Suppressor macrophage treated with lipopolysaccharide for 1 hour (primary cell): Measurements from ENCODE around the gene MBNL3.
"Not testable (repeated sequence)": the region's sequence is repeated elsewhere in the genome, so short reads cannot be mapped to it uniquely, and the experiment has no call there.

Experiments
- DNase-seq, 3 donors: peaks; one replicate each; pipeline ENCODE4 v3.0.0-alpha.2; 2020 to 2022

The MBNL3 gene

DNA sequence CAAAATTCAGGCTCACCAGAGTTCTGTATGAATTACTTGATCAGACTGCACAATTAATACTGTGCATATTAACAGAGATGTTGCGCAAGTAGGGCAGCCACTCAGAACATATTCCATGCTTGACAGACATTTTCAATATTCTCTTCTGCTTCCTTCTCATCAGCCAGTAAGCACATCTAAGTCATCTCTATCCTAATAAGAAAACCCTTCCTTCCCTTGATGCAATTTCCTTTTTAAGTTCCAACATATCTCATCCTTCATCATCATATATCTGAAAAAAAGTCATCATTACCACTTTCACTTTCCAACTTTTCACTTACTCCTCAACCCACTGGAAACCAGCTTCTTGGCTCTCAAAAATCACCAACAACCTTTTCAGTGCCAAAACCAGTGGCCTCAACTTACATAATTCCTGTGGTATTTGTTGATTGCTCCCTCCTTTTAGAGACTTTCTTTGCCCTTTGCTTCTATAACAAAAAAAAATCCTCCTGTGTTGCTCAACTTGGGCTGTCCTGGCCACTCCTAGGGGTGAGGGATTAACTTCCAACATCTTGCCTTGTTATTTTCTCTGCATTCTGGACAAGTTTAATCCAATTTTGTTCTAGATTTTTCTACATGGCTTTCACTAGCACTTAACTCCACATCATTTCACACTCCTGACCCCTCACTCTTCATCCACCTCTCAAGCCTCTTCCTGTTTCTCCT is 14.1 kb downstream of the MBNL3 start:
- DNase-seq, result peak; percentile 9 to 69 (median 42)

DNA sequence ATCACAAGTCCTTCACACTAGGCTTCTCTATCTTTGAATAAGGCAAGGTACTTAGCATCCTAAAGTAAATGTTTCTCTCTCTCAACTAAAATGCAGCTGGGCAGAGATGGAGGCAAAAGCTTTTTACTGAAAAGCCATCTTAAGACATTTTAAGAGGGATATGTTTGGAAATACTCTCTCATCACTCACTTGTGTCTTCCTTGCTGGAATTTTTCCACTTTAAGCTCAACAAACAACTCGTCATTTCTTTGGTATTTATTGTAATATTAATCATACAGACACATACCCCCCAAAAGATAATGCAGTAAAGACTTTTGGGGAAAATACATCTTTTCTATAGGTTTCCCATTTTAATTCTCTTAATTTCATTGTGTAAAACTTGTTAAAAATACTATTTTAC is 16.4 kb downstream of the MBNL3 start:
- DNase-seq, result no peak

DNA sequence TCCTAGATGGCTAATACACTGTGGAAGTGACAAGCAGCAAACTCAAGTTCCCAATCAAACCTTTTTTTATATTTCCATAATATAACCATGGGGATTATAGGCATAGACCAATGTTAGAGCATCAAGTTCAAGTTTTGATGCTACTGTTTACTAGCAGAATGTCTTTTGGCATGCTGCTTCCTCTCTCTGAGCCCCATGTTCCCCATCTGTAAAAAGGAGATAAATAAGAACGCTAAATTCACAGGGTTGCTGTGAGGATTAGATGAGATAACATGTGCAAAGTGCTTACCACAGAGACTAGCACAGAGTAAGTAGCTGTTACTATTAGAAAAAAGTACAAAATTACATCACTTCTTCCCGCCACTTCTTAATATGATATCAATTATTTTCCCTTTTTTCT is 18.0 kb downstream of the MBNL3 start:
- no peak for DNase-seq

DNA sequence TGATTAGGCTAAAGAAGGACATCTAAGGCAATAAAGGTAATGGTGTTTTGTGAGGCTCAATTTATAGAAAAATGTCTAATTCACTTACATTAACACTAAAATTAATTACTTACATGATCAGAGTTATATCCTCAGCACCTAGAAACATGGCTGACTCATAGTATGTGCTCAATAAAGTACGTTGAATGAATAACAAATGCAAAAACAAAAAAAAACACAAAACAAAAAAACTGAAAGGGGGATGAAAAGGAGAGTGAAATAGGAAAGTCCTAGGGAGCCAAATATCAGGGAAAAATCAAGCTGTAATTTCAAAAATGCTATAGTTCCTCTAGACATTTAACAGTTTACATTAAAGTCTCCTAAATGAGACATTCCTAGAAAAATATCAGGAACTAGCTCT is 18.7 kb downstream of the MBNL3 start:
- DNase-seq, result no peak

DNA sequence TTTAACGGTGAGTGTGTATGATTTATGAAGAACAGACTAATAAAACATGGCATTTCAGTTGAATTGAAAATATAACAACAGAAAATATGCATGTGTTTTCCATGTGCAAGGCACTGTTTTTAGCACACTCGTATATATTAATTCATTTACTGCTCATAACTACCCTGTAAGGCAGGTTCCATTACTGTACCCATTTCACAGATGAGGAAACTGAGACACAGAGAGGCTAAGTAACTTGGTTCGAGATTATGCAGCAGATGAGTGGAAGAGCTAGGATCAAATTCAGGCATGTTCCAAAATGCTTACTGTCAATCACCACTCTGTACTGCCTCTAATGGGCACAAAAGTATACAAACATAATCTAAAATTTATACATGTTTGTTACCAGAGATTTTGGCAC is 20.4 kb downstream of the MBNL3 start:
- DNase-seq, result no peak

DNA sequence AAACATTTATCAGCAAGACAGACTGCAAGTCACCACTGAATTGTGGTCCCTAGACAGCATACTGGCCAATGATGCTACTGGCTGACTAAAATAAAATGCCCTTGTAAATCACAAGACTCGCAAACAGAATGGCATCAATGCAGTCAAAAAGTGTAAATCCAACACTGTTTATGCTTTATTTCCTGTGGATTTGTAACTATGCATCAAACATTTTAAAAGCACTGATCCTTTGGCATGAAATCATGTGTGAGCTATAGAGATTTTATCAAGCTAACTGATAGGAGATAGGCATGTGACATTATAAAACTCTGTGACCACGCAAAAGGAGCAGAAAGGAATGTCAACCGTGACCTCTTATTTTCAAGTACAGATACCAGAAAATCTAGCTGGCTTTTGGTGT is 20.8 kb downstream of the MBNL3 start:
- DNase-seq, result no peak

DNA sequence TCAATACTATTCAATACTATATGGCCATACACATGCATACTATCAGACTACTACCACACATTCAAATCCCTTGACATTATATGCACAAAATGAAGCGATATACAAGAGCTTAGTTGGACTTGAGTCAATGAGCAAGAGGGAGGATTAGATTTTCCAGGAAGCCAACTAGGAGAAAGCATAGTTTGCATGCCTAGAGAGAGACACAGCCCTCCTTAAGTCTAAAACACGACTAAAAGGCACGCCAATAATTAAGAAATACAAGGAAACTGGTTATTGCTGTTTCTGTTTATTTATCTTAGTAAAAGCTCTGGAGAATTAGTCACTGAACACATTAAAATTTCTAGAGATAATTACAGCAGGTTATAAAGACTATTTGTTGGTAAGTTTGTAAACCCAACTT is 21.8 kb downstream of the MBNL3 start:
- DNase-seq, result no peak

DNA sequence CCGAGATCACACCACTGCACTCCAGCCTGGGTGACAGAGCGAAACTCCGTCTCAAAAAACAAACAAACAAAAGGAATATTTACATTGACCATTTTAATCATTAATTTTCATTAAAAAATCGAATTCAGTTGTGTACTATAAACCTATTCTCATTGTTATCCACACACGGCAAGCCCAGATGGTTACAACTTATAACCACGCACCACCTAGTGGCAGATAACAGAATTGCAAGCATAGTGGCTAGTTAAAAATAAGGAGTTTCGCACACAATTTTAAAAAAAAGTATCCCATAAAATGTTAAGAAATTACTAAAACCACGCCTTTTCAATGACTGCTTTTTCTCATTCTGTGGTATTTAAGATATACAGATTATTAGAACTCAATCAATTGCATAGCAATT is 25.4 kb downstream of the MBNL3 start:
- peak; percentile 60 to 70 (median 60) for DNase-seq

DNA sequence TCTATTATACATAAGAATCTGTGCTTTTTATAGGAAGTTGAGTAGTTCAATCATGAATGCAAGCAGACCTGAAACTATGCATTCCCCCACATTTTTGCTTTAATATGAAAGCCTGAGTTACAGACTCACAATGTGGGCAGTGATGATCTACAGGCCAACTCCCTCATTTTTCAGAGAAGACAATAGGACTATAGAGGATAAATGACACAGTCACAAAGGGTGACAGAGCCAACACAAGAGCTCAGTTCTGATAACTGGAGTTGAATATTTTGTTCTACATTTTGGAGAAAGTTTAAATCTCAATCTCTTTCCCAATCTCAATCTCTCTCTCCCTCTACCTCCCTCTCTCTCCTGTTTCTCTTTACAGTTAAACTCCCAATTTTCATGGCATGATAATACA is 27.0 kb downstream of the MBNL3 start:
- no peak for DNase-seq

DNA sequence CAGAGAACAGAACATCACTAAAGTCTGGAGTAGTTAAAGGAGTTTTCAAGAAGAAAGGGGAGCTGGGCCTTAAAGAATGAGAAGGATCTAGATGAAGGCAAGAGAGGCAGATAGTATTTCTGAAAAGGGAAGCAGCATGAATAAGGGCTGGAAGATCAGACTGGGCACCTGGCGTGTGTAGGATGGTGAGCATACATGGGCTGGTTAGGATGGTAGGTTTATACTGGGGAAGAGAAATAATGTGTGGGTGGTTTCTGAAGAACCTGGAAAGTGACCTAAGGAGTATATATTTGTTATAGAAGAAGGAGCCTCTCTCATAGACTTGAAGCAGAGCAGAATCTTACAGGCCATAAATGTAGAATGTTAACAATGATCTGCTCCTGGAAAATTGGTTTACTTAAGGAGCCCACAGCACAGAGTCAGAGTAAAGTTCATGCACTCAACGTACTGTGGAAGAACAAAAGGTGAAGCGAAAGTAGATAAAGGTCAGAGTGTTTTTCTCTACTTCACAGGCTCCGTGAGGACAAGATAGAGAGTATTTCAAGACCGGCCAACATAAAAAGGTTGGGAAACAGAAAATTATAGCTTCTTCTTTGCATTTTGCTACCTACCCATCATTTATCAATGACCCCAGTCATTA is 35.8 kb downstream of the MBNL3 start:
- DNase-seq, result no peak

DNA sequence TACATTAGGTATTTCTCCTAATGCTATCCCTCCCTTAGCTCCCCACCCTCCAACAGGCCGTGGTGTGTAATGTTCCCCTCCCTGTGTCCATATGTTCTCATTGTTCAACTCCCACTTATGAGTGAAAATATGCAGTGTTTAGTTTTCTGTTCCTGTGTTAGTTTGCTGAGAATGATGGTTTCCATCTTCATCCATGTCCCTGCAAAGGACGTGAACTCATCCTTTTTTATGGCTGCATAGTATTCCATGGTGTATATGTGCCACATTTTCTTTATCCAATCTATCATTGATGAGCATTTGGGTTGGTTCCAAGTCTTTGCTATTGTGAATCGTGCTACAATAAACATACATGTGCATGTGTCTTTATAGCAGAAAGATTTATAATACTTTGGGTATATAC is 42.9 kb downstream of the MBNL3 start:
- DNase-seq, result not testable (repeated sequence)

DNA sequence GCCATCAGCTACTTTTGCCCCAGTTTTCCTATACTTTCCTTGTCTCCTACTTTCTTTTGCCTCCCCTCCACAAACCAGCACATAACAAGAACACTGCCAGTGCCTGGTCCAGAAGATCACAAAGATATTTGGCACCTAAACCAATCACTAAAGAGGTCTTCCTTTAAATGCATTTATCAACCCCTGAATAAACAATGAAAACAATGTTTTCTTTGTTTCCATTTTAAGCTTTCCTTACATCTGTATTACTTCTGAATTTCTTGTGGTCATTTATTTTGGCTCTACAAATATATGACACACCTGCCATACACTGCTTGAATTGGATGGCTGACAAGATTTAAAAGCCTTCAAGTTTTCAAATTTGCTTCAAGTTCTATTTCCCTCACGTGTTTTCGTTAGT is 43.9 kb downstream of the MBNL3 start:
- DNase-seq, result no peak

DNA sequence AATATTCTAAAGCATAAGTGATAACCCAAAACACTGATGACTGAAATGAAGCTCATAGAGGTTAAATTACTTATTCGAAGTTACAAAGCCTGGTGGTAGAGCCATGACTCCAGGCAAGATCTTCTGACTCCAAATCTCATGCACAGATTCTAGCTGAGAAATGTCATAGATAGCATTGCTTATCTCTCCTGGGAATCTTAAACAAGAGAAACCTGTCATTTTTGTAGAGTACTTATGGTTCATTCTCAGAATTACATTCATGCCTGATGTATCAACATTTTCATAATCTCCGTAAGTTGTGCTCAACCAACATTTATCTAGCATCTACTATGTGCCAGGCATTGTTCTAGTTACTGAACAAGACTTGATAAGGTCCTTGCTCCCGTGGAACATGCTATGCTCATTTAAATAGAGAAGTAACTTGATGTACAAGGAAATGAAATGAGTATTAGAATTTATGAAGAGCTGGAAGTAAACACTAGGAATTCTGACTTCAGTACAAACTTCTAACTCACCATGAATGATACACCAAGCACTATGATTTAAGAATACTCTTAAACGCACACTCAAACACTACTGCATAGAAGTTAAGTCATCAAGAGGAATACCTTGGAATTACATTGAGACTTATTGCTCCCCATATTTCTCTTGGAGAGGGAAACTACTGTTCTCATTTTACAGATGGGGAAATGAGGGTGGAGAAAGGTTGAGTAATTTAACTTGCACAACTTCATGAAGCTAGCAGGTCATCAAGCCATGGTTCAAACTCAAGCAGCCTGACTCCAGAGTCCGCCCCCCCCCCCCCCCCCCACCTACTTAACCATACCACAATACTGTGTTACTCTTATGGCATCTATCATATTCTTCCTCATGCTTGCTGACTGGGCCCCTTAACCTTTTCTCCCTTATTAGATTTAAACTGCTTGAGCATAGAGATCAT is 45.4 kb downstream of the MBNL3 start:
- peak; percentile 41 to 70 (median 60) for DNase-seq

DNA sequence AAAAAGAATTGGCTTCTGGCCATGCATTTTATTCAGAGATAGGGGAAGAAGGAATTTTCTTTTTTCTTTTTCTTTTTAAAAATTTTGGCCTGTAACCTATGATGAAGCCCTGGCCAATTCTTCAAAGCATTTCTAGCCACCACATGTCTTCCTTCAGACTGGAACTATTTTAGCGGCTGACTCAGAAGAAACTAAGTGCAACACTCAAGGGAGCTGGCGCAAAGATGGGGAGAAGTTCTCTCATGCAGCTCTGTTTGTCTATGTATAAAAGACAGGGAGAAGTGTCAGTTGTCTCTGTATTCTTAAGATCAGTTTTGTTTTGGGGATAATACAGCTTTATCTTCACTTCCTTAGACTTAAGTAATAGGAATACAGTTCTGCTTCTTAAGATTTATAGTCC is 46.1 kb downstream of the MBNL3 start:
- DNase-seq, result peak in 2 of 3 donors; percentile 13 to 27

DNA sequence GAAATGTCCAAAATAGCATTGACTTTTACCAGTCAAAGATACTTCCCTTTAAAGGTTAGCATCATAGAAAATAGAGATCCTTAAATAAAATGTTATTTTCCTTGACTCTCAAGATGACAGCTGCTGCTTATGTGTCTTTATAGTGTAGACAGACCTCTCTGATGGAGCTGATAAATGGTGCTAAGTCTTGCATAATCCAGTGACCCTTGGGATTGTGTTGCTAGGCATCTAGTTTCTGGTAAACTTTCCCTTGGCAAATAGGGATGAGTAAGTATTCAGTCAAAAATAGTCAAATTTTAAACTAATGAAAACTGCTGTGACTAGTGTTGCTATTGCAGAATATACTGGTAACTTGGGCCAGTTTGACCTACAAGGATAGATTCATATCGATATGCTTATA is 53.6 kb downstream of the MBNL3 start:
- no peak for DNase-seq

DNA sequence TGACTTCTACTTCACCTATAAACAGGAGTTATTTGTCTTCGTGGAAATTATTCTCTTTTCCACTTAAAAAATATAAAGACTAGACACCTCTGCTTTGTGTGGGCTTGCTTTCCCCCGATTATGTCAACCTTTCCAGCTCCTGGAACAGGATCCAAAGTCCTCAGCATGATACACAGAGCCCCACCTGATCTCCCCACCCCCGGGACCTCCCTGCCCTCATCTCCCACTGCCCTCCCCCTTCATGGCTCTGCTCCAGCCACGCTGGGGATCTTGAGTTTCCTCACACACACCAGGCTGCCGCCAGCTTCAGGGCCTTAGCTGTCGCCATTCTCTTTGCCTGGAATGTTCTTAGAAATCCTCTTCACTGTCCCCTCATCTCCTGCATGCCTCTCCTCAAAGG is 55.3 kb downstream of the MBNL3 start:
- no peak for DNase-seq

DNA sequence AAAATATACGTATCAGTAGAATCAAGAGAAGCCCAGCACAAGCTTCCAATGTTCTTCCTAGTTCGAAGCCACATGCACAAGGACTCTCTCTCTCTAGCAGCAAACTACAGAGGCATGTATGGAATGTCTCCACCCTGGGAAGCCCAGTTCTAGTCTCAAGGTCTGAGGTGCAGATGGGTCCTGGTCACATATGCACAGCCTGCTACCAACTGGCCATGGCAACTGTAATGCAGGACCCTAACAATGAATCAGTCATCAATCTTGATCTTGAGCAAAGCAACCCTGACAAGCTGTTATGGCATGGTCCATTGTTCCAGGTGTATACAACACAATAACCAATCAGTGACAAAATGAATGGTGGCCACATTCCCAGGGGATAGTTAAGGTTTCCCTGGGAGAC is 55.8 kb downstream of the MBNL3 start:
- no peak for DNase-seq

DNA sequence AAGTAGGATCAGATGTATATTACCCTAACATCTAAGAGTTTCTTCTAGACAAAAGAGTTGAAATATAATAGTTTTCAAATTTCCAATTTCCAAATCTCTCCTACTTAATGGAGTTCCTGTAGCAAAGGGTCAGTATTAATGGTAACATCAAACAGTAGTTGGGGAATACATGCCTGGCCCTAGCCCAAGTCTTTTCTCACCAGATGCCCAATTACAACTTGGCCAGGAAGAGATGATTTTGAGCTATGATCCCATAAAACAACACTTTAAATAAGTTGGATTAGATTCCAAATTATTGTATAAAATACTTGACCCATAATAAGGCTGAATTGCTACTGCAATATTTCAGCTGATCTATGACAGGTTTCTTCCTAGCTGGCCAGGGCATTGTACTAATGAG is 59.9 kb downstream of the MBNL3 start:
- DNase-seq, result no peak

DNA sequence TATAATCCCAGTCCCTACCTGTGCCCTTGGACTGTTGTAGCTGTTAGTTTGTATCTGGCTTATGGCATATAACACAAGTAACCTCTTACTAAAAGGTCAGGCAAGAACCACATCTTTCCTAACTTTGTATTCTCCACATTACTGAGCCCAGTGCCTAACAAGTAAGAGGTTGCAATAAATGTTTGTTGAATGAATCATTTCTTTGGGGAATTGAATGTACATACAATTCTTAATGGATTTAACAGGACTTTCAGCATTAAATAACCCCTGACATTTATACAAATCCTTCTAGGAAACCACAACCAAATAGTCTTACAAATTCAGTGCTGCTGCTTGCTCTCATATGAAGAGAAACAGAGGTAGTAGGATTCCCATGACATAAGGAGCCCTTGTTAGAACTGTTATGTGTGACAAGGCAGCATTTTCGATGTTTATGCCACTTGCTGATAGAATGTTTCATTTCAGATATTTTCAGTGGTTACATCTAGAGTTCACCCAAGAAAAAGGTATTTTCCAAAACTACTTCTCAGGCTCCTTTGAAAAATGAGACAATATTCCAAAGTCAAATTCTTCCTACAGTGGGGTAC is 62.0 kb downstream of the MBNL3 start:
- no peak for DNase-seq

DNA sequence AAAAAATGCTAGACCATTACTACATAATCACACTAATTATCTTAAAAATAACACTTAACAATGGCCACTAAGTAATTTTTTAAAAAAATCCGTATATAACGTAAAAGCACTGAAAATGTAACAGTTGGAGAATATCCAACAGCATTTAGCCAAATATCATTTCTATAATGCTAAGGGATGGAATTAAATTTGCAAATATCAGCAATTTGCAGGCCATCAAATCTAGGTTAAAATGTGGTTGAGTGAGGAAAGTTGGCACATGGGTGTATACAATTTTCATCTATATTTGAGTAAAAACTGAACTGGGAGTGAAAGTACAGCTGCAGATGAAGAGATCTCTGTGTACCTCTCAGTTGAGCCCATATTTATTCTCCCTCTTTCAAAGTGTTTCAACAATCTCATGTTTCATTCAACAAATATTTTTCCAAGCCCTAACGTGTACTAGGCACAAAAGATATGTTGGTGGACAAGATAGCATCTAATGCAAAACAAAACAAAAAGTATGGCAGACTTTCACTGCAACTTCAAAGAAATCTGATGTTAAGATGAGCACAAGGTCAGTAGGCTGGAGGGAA is 63.0 kb downstream of the MBNL3 start:
- DNase-seq, result no peak

DNA sequence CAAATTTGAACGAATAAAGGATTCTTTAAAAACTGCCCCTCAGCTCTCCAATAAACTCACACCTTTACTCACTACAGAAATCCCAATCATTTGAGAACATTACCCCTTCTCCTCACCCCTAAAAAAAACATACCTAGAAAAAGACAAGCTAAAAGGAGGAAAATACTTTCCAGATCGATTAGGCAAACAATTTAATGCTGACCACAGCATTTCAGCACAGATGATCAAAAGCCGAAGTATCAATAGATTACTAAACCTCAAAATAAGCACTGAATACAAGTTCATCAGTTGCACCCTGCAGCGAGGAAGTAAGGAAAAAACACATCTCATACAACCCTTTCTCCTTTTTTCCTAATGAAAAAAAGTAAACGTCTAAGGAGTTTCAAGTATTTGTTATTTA is 65.5 kb downstream of the MBNL3 start:
- DNase-seq, result no peak

DNA sequence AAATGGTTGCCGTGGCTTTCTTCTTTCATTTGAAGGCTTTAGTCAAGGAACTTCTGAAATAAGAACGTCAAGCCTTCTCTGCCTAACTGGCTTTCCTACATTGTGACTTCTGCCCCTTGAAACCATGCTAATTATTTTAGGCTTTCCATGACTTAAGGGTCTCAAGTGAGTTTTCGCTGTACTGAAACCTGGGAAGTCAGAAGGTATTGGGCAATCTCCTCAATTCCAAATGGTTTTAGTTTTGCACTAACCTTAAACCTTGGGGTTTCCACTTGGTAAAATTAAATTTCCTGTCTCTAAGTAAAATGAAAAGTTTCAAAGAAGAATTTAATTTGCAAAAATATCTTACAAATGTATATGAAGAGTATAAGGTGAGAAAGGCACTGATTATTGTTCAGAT is 73.8 kb downstream of the MBNL3 start:
- DNase-seq, result no peak

DNA sequence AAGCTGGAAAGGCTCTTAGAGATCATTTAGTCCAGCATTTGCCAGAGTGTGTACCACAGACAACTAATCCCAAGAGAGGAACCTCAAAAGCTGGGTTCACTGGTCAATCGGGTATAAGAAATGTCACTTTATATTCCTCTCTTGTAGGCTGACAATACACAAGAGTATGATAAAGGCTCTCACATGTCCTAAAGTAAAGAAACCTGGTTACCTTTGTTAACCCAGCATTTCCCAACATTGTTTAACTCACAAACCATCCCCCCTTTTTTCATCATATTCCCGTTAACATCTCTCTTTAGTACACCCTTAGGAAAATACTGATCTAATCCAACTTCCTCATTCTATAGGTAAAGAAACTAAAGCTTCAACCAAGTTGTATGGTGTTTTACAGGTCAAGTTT is 74.4 kb downstream of the MBNL3 start:
- no peak for DNase-seq
